H1 (cell line): Measurements from ENCODE around the gene SMARCB1. TPM values are rescaled to one million over a fixed set of nuclear protein-coding genes. Genes with fewer than 3 reads are reported as not detected.

Experiments
- CTCF ChIA-PET: fragments of 300-600 bp; sonication (Branson Sonifier 250); formaldehyde crosslinking; loops from one replicate; lab custom pipeline; 2021; ENCODE audit not compliant: partially characterized antibody; lab: Charles Lee
- POLR2A ChIA-PET: fragments of 300-600 bp; sonication (Branson Sonifier 250); formaldehyde crosslinking; loops from one replicate; lab custom pipeline; 2021; ENCODE audit warnings: inconsistent platforms; ENCODE audit not compliant: partially characterized antibody; lab: Charles Lee
- DNase-seq, 2 experiments: peaks; one replicate each; pipeline versions ENCODE4 v3.0.0 to v3.0.0-alpha.2; 2010 to 2022; ENCODE audit warnings: low spot score in 2 of 2, low read depth in 1 of 2, mixed read lengths in 1 of 2
- FAIRE-seq: peaks from 2 replicates; lab custom pipeline; 2011; peaks lifted over from hg19 to GRCh38; lab: Jason Lieb, UNC
- H2AFZ ChIP-seq: 2 replicates; pipeline ENCODE4 v1.8.1; 2012; ENCODE audit warnings: low read length, inconsistent platforms
- H2AK5ac ChIP-seq: 2 replicates; pipeline ENCODE4 v1.6.1; 2013; ENCODE audit warnings: low read depth, low read length
- H2BK120ac ChIP-seq: replicated peaks from 2 replicates; pipeline ENCODE3; 2013; ENCODE audit warnings: low read depth, low read length, inconsistent platforms
- H2BK12ac ChIP-seq: 2 replicates; pipeline ENCODE4 v1.6.1; 2013; ENCODE audit warnings: low read depth, low read length
- H2BK15ac ChIP-seq: 2 replicates; pipeline ENCODE4 v1.6.1; 2013; ENCODE audit warnings: low read length
- H2BK20ac ChIP-seq: 2 replicates; pipeline ENCODE4 v1.6.1; 2013; ENCODE audit warnings: low read length
- H2BK5ac ChIP-seq: 2 replicates; pipeline ENCODE4 v1.6.1; 2013; ENCODE audit warnings: low read depth, low read length
- H3K14ac ChIP-seq: 2 replicates; pipeline ENCODE4 v1.6.1; 2013; ENCODE audit warnings: inconsistent platforms; ENCODE audit not compliant: insufficient read length
- H3K18ac ChIP-seq: 2 replicates; pipeline ENCODE4 v1.6.1; 2013; ENCODE audit warnings: low read length; ENCODE audit errors: extremely low read depth
- H3K23ac ChIP-seq: 2 replicates; pipeline ENCODE4 v1.6.1; 2013; ENCODE audit warnings: inconsistent platforms; ENCODE audit not compliant: insufficient read length
- H3K23me2 ChIP-seq: 2 replicates; pipeline ENCODE4 v1.6.1; 2013; ENCODE audit warnings: low read depth, low read length
- H3K27ac ChIP-seq: 2 replicates; pipeline ENCODE4 v1.6.1; 2011; ENCODE audit warnings: low read depth, low read length, inconsistent platforms
- H3K27me3 ChIP-seq, 4 experiments: replicated peaks in 1 of 4; 1 replicate in 1 of 4; 2 replicates in 3 of 4; pipeline versions ENCODE4 v1.6.1 to v1.8.1; 2011 to 2013; ENCODE audit warnings: low read length in 3 of 4, mild to moderate bottlenecking in 3 of 4, inconsistent platforms in 2 of 4, mixed read lengths in 2 of 4, moderate library complexity in 1 of 4; ENCODE audit not compliant: control insufficient read depth in 3 of 4, insufficient read depth in 3 of 4; ENCODE audit errors: extremely low read depth in 1 of 4
- H3K36me3 ChIP-seq, 4 experiments: 2 replicates each; pipeline versions ENCODE4 v1.6.1 to v1.8.1; 2011 to 2013; ENCODE audit warnings: mild to moderate bottlenecking in 4 of 4, low read length in 3 of 4, moderate library complexity in 2 of 4, control low read depth in 1 of 4, inconsistent platforms in 1 of 4; ENCODE audit not compliant: insufficient read depth in 4 of 4, control insufficient read depth in 2 of 4
- H3K4ac ChIP-seq: replicated peaks from 2 replicates; pipeline ENCODE3; 2013; ENCODE audit warnings: low read length, low read depth, mixed read lengths, inconsistent platforms; ENCODE audit not compliant: insufficient read length
- H3K4me1 ChIP-seq, 4 experiments: replicated peaks in 1 of 4; 1 replicate in 1 of 4; 2 replicates in 3 of 4; pipeline versions ENCODE4 v1.6.1 to v1.8.1; 2011 to 2013; ENCODE audit warnings: low read length in 3 of 4, inconsistent platforms in 2 of 4, mixed read lengths in 1 of 4; ENCODE audit not compliant: insufficient read depth in 4 of 4, control insufficient read depth in 3 of 4
- H3K4me2 ChIP-seq, 2 experiments: 2 replicates each; pipeline versions ENCODE4 v1.6.1 to v1.8.1; 2011 to 2013; ENCODE audit warnings: low read depth in 2 of 2, low read length in 2 of 2, control low read depth in 1 of 2, inconsistent platforms in 1 of 2, mild to moderate bottlenecking in 1 of 2; ENCODE audit not compliant: insufficient read depth in 1 of 2
- H3K4me3 ChIP-seq, 4 experiments: fragments of 200-600, 300-600 bp in 1 of 4; sonication (generic), shearing (Covaris generic), sonication (Bioruptor Twin) in 1 of 4; 2 replicates each; pipeline versions ENCODE4 v1.5.1 to v1.8.1; 2011 to 2016; ENCODE audit warnings: low read length in 4 of 4, low read depth in 3 of 4, control low read depth in 2 of 4, inconsistent platforms in 2 of 4, mild to moderate bottlenecking in 2 of 4, mixed read lengths in 1 of 4, moderate library complexity in 1 of 4; ENCODE audit not compliant: insufficient read depth in 2 of 4; ENCODE audit errors: extremely low read depth in 1 of 4
- H3K56ac ChIP-seq: replicated peaks from 2 replicates; pipeline ENCODE3; 2013; ENCODE audit warnings: low read depth, mild to moderate bottlenecking, mixed read lengths, low read length, inconsistent platforms; ENCODE audit not compliant: insufficient read length
- H3K79me1 ChIP-seq: 2 replicates; pipeline ENCODE4 v1.6.1; 2013; ENCODE audit warnings: low read depth, low read length, control low read depth
- H3K79me2 ChIP-seq, 2 experiments: 2 replicates each; pipeline versions ENCODE4 v1.6.1 to v1.8.1; 2012 to 2013; ENCODE audit warnings: low read length in 2 of 2, mild to moderate bottlenecking in 2 of 2, inconsistent platforms in 1 of 2; ENCODE audit not compliant: insufficient read depth in 2 of 2, control insufficient read depth in 1 of 2
- H3K9ac ChIP-seq, 4 experiments: replicated peaks in 1 of 4; 1 replicate in 1 of 4; 2 replicates in 3 of 4; pipeline versions ENCODE4 v1.6.1 to v1.8.1; 2011 to 2013; ENCODE audit warnings: low read depth in 3 of 4, low read length in 3 of 4, control low read depth in 2 of 4, mild to moderate bottlenecking in 2 of 4, moderate library complexity in 2 of 4, inconsistent platforms in 1 of 4; ENCODE audit errors: extremely low read depth in 1 of 4
- H3K9me3 ChIP-seq, 2 experiments: 2 replicates each; pipeline versions ENCODE4 v1.6.1 to v1.8.1; 2012 to 2013; ENCODE audit warnings: mild to moderate bottlenecking in 2 of 2, moderate library complexity in 2 of 2, control low read depth in 1 of 2, inconsistent platforms in 1 of 2, low read depth in 1 of 2, low read length in 1 of 2, mixed read lengths in 1 of 2; ENCODE audit not compliant: insufficient read depth in 2 of 2
- H4K20me1 ChIP-seq, 2 experiments: replicated peaks in 1 of 2; 2 replicates each; pipeline versions ENCODE3 to v1.8.1; 2011 to 2013; ENCODE audit warnings: inconsistent platforms in 2 of 2, low read length in 2 of 2, mild to moderate bottlenecking in 1 of 2; ENCODE audit not compliant: insufficient read depth in 2 of 2, control insufficient read depth in 1 of 2
- H4K5ac ChIP-seq: 2 replicates; pipeline ENCODE4 v1.6.1; 2013; ENCODE audit warnings: low read length, low read depth, mixed read lengths, inconsistent platforms; ENCODE audit not compliant: insufficient read length
- H4K8ac ChIP-seq: 2 replicates; pipeline ENCODE4 v1.8.0; 2013; ENCODE audit warnings: mild to moderate bottlenecking, moderate library complexity, low read length, inconsistent platforms; ENCODE audit not compliant: insufficient read depth; ENCODE audit errors: extremely low read depth
- H4K91ac ChIP-seq: replicated peaks from 2 replicates; pipeline ENCODE3; 2013; ENCODE audit warnings: low read length, mixed read lengths, inconsistent platforms; ENCODE audit not compliant: insufficient read length
- BACH1 ChIP-seq: IDR thresholded peaks from 2 replicates; pipeline ENCODE4 v1.6.1; 2012; ENCODE audit warnings: low read length, improper control_type of control experiment
- BRCA1 ChIP-seq: IDR thresholded peaks from 2 replicates; pipeline ENCODE4 v1.6.1; 2012; ENCODE audit warnings: low read depth, low read length, improper control_type of control experiment
- CHD1 ChIP-seq: IDR thresholded peaks from 2 replicates; pipeline ENCODE4 v1.6.1; 2012; ENCODE audit warnings: low read depth, low read length, improper control_type of control experiment
- EZH2 ChIP-seq: fragments of 200-600 bp; sonication (generic); IDR thresholded peaks from 2 replicates; pipeline ENCODE4 v1.7.1; 2012; ENCODE audit warnings: low read depth, mild to moderate bottlenecking, moderate library complexity, low read length, inconsistent platforms; ENCODE audit not compliant: severe bottlenecking
- POLR2AphosphoS5 ChIP-seq: IDR thresholded peaks from 2 replicates; pipeline ENCODE4 v1.6.1; 2011; ENCODE audit warnings: low read depth, low read length
- SIRT6 ChIP-seq: IDR thresholded peaks from one replicate; pipeline ENCODE4 v1.7.1; 2012; ENCODE audit warnings: low read length, inconsistent platforms
- ZNF274 ChIP-seq: IDR thresholded peaks from 2 replicates; pipeline ENCODE4 v1.7.0; 2012; ENCODE audit warnings: low read length, borderline replicate concordance; ENCODE audit errors: extremely low read depth
- WGBS, 2 experiments: shearing (Covaris generic) in 1 of 2; methylation state at CpG; one replicate each; pipeline versions ENCODE4 v1.1.6 to v1.1.7; 2013 to 2015; ENCODE audit warnings: low lambda C conversion rate in 2 of 2, mixed read lengths in 2 of 2, inconsistent platforms in 1 of 2, low coverage in 1 of 2, missing lambda C conversion rate in 1 of 2; ENCODE audit not compliant: insufficient replicate concordance in 2 of 2, insufficient coverage in 1 of 2, insufficient read length in 1 of 2; ENCODE audit errors: extremely low coverage in 1 of 2, missing lambda C conversion rate in 1 of 2; 5-methylcytosine and 5-hydroxymethylcytosine counted together
- polyA plus RNA-seq, 7 experiments: library from polyadenylated mRNA; depleted of rRNA in 3 of 7; stranded (reverse) in 5 of 7; unstranded in 2 of 7; fragments of >200 nt in 5 of 7; fragments of 200-250 nt in 2 of 7; gene quantifications; 1 replicate in 5 of 7; 2 replicates in 1 of 7; 4 replicates in 1 of 7; pipeline versions ENCODE4 v1.2.1 to v1.2.3, GENCODE V29; 2011 to 2013; ENCODE audit warnings: missing spikeins in 2 of 7, mixed read lengths in 2 of 7
- total RNA-seq: library from RNA; stranded (reverse); fragmentation: NEBNext Ultra II Directional; extraction: Animal tissue kit (Norgen Biotek cat#: 25700); gene quantifications from 2 replicates; pipeline ENCODE4 v1.2.1, GENCODE V29; 2021

SMARCB1 gene
- total and polyA plus RNA-seq, 2 of the 8 experiments (the other 6 are each of a cell fraction or from before 2014, with no cell fraction given), result 116 to 145 TPM

- peaks cover 3% of the 10 kb centered on the region; the same call in 1 of the 2 replicates for H3K23me2 ChIP-seq
- H4K8ac ChIP-seq, result no peak overlapping the region; the same call in 1 of the 2 replicates
- H2AK5ac ChIP-seq, result no peak overlapping the region
- ChIA-PET CTCF (interaction anchor here (0.5 to 6.4 kb wide), 10 partner anchors 13 to 1647 kb away, joined by 3 to 47 read pairs (median 4); partner anchors contain the start of genes CHCHD10, MIF and MMP11), POLR2A (interaction anchor here (0.7 to 4.4 kb wide), 13 partner anchors 9 to 68 kb away, joined by 3 to 19 read pairs (median 3); partner anchors contain the start of genes CHCHD10 and SLC2A11)
- no peak overlapping the region for H4K91ac ChIP-seq
- no peak overlapping the region for H3K9ac ChIP-seq
- DNase-seq, result no peak
- no peak for TF ChIP-seq EZH2
- no peak for TF ChIP-seq BACH1
- no peak for TF ChIP-seq BRCA1
- TF ChIP-seq ZNF274, result no peak
- no peak for TF ChIP-seq SIRT6
- no peak for TF ChIP-seq CHD1
- no peak for TF ChIP-seq POLR2AphosphoS5
- peaks cover 0 to 10% (median 4%) of the 10 kb centered on the region in 4 experiments; a peak in 6 of 7 replicates for H3K4me1 ChIP-seq
- peaks cover 4 to 24% of the 10 kb centered on the region in 2 experiments for H4K20me1 ChIP-seq
- no peak overlapping the region for H3K4me3 ChIP-seq
- H3K36me3 ChIP-seq, result peaks cover 5 to 13% (median 8%) of the 10 kb centered on the region in 4 experiments; a peak in 7 of 8 replicates
- no peak overlapping the region for H3K14ac ChIP-seq
- no peaks in the 10 kb centered on the region for H3K9me3 ChIP-seq
- H2BK5ac ChIP-seq, result no peak overlapping the region
- H2BK15ac ChIP-seq, result no peak overlapping the region
- no peak for FAIRE-seq
- H3K79me2 ChIP-seq, result peaks cover 22 to 56% of the 10 kb centered on the region in 2 experiments
- H3K56ac ChIP-seq, result no peak overlapping the region
- H2BK12ac ChIP-seq, result no peak overlapping the region
- no peak overlapping the region for H2BK120ac ChIP-seq
- H3K4me2 ChIP-seq, result peak overlapping the region in 1 of 2 experiments; percentile 64; a peak in 1 of 4 replicates
- no peak overlapping the region for H4K5ac ChIP-seq
- H3K23ac ChIP-seq, result no peak overlapping the region
- H2AFZ ChIP-seq, result no peak overlapping the region
- H2BK20ac ChIP-seq, result no peak overlapping the region
- WGBS, 2 experiments, result 74% methylated on average over 4 of the region's 4 CpGs; no CpG with 5 or more reads in 1 of the 2 experiments
- H3K27me3 ChIP-seq, result no peaks in the 10 kb centered on the region
- H3K18ac ChIP-seq, result no peak overlapping the region
- H3K27ac ChIP-seq, result no peak overlapping the region
- no peak overlapping the region for H3K4ac ChIP-seq
- H3K79me1 ChIP-seq, result peaks cover 3% of the 10 kb centered on the region; the same call in 1 of the 2 replicates
These were observed 2.4 kb downstream of the SMARCB1 start for GRCh38 chr22:23789121-23789520.
